SK-N-MC (cell line): ENCODE results near the gene ATCAY.
"Not testable (repeated sequence)": the region's sequence is repeated elsewhere in the genome, so short reads cannot be mapped to it uniquely, and the experiment has no call there.

Source experiments
- EZH2 ChIP-seq: fragments of 200-600 bp; sonication (generic); IDR thresholded peaks from one replicate; pipeline ENCODE4 v1.6.1; 2017; ENCODE audit warnings: antibody characterized with exemption
- FOXP2 ChIP-seq: optimal IDR thresholded peaks from 2 replicates; pipeline ENCODE3; 2011; ENCODE audit warnings: mild to moderate bottlenecking, moderate library complexity; ENCODE audit not compliant: insufficient read depth; ENCODE audit errors: extremely low read length, control extremely low read depth
- POLR2AphosphoS5 ChIP-seq: IDR thresholded peaks from 2 replicates; pipeline ENCODE4 v1.6.1; 2012; ENCODE audit warnings: mild to moderate bottlenecking, low read depth, low read length, borderline replicate concordance

DNA sequence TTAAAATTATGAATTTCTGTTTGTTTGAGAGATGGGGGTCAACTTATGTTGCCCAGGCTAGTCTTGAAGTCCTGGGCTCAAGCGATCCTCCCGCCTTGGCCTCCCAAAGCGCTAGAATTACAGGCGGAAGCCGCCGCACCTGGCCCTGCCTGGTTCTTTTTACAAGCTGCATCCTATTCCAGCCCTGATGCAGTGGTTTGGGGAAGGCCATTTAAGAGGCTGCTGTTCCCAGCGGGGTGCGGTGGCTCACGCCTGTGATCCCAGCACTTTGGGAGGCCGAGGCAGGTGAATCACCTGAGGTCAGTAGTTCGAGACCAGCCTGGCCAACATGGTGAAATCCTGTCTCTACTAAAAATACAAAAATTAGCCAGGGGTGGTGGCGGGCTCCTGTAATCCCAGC lies 87.5 kb downstream of the ATCAY start:
- TF ChIP-seq POLR2AphosphoS5, EZH2, FOXP2: not testable (repeated sequence)
